Small intestine (tissue), 7 donors: ENCODE measurements around the gene CACNA1A. TPM values are rescaled to one million over a fixed set of nuclear protein-coding genes. Genes with fewer than 3 reads are reported as not detected.

Source experiments
- DNase-seq, 2 donors: peaks; one replicate each; pipeline versions ENCODE4 v3.0.0 to v3.0.0-alpha.2; 2013
- FAIRE-seq: peaks from 2 replicates; lab custom pipeline; 2012; peaks lifted over from hg19 to GRCh38; lab: Jason Lieb, UNC
- H3K27ac ChIP-seq, 3 donors: one replicate each; pipeline ENCODE4 v1.5.1; 2013; ENCODE audit warnings: low read length in 2 of 3, mild to moderate bottlenecking in 2 of 3, control low read depth in 1 of 3, inconsistent platforms in 1 of 3, low read depth in 1 of 3, moderate library complexity in 1 of 3
- H3K27me3 ChIP-seq, 3 donors: one replicate each; pipeline ENCODE4 v1.6.1; 2013; ENCODE audit warnings: low read length in 3 of 3, inconsistent platforms in 1 of 3; ENCODE audit not compliant: control insufficient read depth in 3 of 3, insufficient read depth in 3 of 3
- H3K36me3 ChIP-seq, 3 donors: one replicate each; pipeline ENCODE4 v1.6.1; 2013; ENCODE audit warnings: low read length in 3 of 3, inconsistent platforms in 1 of 3, low read depth in 1 of 3, mild to moderate bottlenecking in 1 of 3, moderate library complexity in 1 of 3; ENCODE audit not compliant: control insufficient read depth in 3 of 3, insufficient read depth in 2 of 3
- H3K4me1 ChIP-seq, 3 donors: one replicate each; pipeline ENCODE4 v1.6.1; 2013; ENCODE audit warnings: low read length in 2 of 3, inconsistent platforms in 1 of 3, low read depth in 1 of 3, mild to moderate bottlenecking in 1 of 3, moderate library complexity in 1 of 3; ENCODE audit not compliant: control insufficient read depth in 3 of 3, insufficient read depth in 2 of 3
- H3K4me3 ChIP-seq, 3 donors: one replicate each; pipeline ENCODE4 v1.5.1; 2013; ENCODE audit warnings: low read length in 3 of 3, control low read depth in 1 of 3, inconsistent platforms in 1 of 3, low read depth in 1 of 3, mild to moderate bottlenecking in 1 of 3, moderate library complexity in 1 of 3
- H3K9me3 ChIP-seq, 2 donors: one replicate each; pipeline ENCODE4 v1.6.1; 2013; ENCODE audit warnings: low read depth in 1 of 2, low read length in 1 of 2; ENCODE audit not compliant: control insufficient read depth in 2 of 2, insufficient read depth in 1 of 2
- WGBS, 3 donors: extraction: QIAGEN DNeasy Blood & Tissue Kit; methylation state at CpG; one replicate each; pipeline ENCODE4 v1.1.7; 2013; 5-methylcytosine and 5-hydroxymethylcytosine counted together
- polyA plus RNA-seq, 4 donors: library from polyadenylated mRNA; stranded (reverse) in 3 of 4; unstranded in 1 of 4; fragments of 200-250 nt in 3 of 4; fragments of 120-200 nt in 1 of 4; gene quantifications; one replicate each; pipeline versions ENCODE4 v1.2.1 to v1.2.3, GENCODE V29; 2013
- donor health status: healthy with polysubstance abuse.
- donor health status: control.
- donor health status: control.
- donor health status: Bipolar disorder and iron deficiency.
- donor health status: healthy.

Gene CACNA1A
- polyA plus RNA-seq, 4 donors = 0.27 to 8.9 (median 2.1) TPM

DNA sequence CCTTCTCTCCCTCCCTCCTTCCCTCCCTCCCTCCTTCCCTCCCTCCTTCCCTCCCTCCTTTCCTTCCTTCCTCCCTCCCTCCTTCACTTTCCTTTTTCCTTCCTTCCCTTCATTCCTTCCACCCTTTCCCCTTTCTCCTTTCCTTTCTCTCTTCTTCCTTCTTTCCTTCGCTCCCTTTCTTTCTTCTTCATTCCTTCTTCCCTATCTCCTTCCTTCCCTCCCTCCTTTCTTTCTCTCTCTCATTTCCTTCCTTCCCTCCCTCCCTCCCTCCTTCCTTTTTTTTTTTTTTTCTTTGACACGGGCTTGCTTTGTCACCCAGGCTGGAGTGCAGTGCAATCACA, 250.6 kb downstream of the CACNA1A start:
- peaks cover 0 to 4% of the 10 kb centered on the region in 2 donors for H3K9me3 ChIP-seq
- no peaks in the 10 kb centered on the region for H3K27me3 ChIP-seq
- no peaks in the 10 kb centered on the region for H3K36me3 ChIP-seq
- no peaks in the 10 kb centered on the region for H3K4me1 ChIP-seq
- H3K27ac ChIP-seq = no peak overlapping the region
- FAIRE-seq (no peak), DNase-seq (no peak)
- 48 to 70% (median 53%) methylated on average over 2 of the region's 2 CpGs for WGBS, 3 donors
- H3K4me3 ChIP-seq = no peak overlapping the region

DNA sequence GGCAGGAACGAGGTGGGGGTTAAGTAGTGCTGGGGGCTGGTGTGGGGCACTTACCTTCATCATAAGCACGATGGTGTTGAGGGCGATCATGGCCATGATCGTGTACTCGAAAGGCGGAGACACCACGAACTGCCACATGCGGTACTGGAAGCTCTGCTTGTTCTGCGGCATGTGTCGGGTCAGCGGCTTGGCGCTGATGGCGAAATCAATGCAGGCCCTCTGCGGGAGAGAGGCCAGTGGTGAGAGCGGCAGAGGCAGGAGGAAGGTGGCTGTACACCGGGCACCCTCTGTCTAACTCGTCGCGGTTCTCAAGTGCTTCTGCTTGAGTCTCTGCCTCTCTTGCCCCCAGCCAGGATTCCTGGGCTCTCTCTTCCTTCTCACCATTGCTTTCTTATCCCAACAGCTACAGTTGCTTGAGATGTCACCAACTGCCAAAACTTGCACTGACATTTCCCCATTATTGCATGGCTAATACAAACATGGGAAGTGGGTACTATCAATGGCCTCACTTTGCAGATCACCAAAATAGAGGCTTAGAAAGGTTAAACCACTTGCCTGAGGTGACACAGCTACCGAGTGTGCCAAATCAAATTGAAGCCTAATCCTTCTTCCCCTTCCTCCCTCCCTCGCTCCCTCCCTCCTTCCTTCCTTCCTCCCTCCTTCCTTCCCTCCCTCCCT, 251.1 kb downstream of the CACNA1A start:
- 81 to 86% (median 83%) methylated on average over 20 to 21 of the region's 21 CpGs for WGBS, 3 donors
- no peak for FAIRE-seq

GRCh38 chr19:13252569-13253335, 253.5 kb downstream of the CACNA1A start:
- FAIRE-seq = no peak
- Histone ChIP-seq H3K27me3 (no peaks in the 10 kb centered on the region), H3K4me3 (no peak overlapping the region), H3K9me3 (peaks cover 0 to 4% of the 10 kb centered on the region in 2 donors), H3K27ac (no peak overlapping the region), H3K36me3 (no peaks in the 10 kb centered on the region), H3K4me1 (no peaks in the 10 kb centered on the region)
- WGBS, 3 donors = 81 to 86% (median 82%) methylated on average over 10 to 11 of the region's 11 CpGs
- DNase-seq = no peak

More for the DNA sequence above, 251.1 kb downstream of the CACNA1A start:
- no peaks in the 10 kb centered on the region for H3K27me3 ChIP-seq
- peaks cover 0 to 4% of the 10 kb centered on the region in 2 donors for H3K9me3 ChIP-seq
- H3K36me3 ChIP-seq = no peaks in the 10 kb centered on the region
- no peak overlapping the region for H3K4me3 ChIP-seq
- H3K27ac ChIP-seq = no peak overlapping the region
- DNase-seq = no peak
- H3K4me1 ChIP-seq = no peaks in the 10 kb centered on the region

DNA sequence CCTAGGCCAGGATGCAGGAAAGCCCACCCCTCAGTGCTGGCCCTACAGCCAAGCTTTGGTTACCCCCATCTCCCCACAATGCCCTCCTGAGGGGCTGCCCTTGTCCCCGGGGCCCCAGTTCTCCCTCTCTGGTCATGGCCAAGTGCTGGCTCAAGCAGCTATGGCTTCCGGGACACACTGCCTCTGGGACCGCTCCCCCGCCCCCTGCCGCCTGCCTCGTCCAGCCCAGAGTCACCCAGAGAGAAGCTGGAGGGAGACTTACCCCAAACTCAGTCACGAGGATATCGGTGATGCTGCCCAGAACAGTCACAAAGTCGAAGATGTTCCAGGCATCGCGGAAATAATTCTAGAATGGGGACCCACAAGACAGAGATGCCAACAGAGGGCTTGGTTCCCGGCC, 261.4 kb downstream of the CACNA1A start:
- FAIRE-seq = no peak
- 77 to 88% (median 82%) methylated on average over 12 of the region's 12 CpGs for WGBS, 3 donors
- Histone ChIP-seq H3K36me3 (no peaks in the 10 kb centered on the region), H3K4me3 (no peak overlapping the region), H3K27ac (no peak overlapping the region), H3K9me3 (no peaks in the 10 kb centered on the region), H3K27me3 (no peaks in the 10 kb centered on the region), H3K4me1 (no peaks in the 10 kb centered on the region)
- DNase-seq = no peak

GRCh38 chr19:13241231-13242104, 264.8 kb downstream of the CACNA1A start:
- no peaks in the 10 kb centered on the region for H3K27me3 ChIP-seq
- peak in 1 of 2 donors; percentile 12 for DNase-seq
- H3K9me3 ChIP-seq = no peaks in the 10 kb centered on the region
- no peaks in the 10 kb centered on the region for H3K4me1 ChIP-seq
- no peak overlapping the region for H3K4me3 ChIP-seq
- 60 to 70% (median 66%) methylated on average over 25 of the region's 25 CpGs for WGBS, 3 donors
- H3K27ac ChIP-seq = no peak overlapping the region
- FAIRE-seq = no peak
- H3K36me3 ChIP-seq = no peaks in the 10 kb centered on the region

- FAIRE-seq = no peak
- H3K4me3 ChIP-seq = no peak overlapping the region
These were observed 265.8 kb downstream of the CACNA1A start for GRCh38 chr19:13240312-13241022.

DNA sequence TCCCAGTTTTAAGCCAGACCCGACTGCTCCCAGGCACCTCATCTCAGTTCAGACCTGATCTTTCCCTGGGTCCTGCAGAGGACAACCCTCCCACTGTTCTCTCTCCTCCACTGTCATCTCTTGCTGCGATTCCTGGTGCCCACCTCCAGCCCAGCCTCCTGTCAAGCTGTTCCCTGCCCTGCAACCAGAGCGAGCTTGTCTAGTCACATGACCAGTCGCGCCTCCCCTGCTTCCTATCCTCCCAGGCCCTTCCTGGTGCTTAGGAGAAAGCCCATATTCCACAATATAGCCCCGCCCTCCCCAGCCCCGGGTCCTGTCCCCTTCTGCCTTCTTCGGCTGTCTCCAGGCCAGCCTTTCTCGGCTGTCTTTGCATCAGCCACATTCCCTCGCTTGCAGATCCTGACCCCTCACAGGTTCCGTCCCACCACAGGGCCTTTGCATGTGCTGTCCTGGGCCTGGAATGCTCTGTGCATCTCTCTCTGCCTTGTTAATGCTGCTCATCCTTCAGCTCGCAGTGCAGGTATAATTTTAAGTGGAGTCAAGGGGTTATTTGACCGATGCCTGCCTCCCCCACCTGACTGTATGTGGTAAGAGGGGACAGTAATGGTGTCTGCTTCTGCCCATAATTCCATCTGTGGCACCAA, 267.3 kb downstream of the CACNA1A start:
- DNase-seq (no peak), FAIRE-seq (no peak)

More at GRCh38 chr19:13240312-13241022, 265.8 kb downstream of the CACNA1A start:
- Histone ChIP-seq H3K27ac (no peak overlapping the region), H3K4me1 (no peaks in the 10 kb centered on the region), H3K36me3 (no peaks in the 10 kb centered on the region), H3K27me3 (no peaks in the 10 kb centered on the region), H3K9me3 (peaks cover 0 to 8% of the 10 kb centered on the region in 2 donors)
- 67 to 74% (median 74%) methylated on average over 9 of the region's 9 CpGs for WGBS, 3 donors
- no peak for DNase-seq

More for the DNA sequence above, 267.3 kb downstream of the CACNA1A start:
- Histone ChIP-seq H3K27me3 (no peaks in the 10 kb centered on the region), H3K4me1 (no peaks in the 10 kb centered on the region), H3K36me3 (no peaks in the 10 kb centered on the region), H3K4me3 (no peak overlapping the region), H3K27ac (no peak overlapping the region), H3K9me3 (peaks cover 0 to 14% of the 10 kb centered on the region in 2 donors)
- WGBS, 3 donors = 67 to 76% (median 74%) methylated on average over 13 of the region's 13 CpGs
